ENCODE results near the gene GTPBP2. TPM values are rescaled to one million over a fixed set of nuclear protein-coding genes. Genes with fewer than 3 reads are reported as not detected.

GTPBP2 gene
- total RNA-seq, 1 experiment from 2014 or later, result 76.4 TPM

- POLR2A ChIA-PET, result no interaction called here
- H3K36me3 Mint-ChIP-seq, result peaks cover 61% of the 10 kb centered on the region
These were observed 4.2 kb downstream of the GTPBP2 start for GRCh38 chr6:43624786-43625288.

GRCh38 chr6:43623880-43624785 is 4.9 kb downstream of the GTPBP2 start:
- no peak overlapping the region for H3K27ac Mint-ChIP-seq
- ATAC-seq, result no peak
- no peak overlapping the region for H3K4me3 Mint-ChIP-seq
- DNase-seq (ENCODE audit: low spot score), result no peak
- H3K9me3 Mint-ChIP-seq, result no peaks in the 10 kb centered on the region
- peaks cover 61% of the 10 kb centered on the region for H3K36me3 Mint-ChIP-seq
- POLR2A ChIA-PET, result no interaction called here
- CTCF ChIA-PET, result no interaction called here
- peaks cover 8% of the 10 kb centered on the region for H3K4me1 Mint-ChIP-seq
- no peaks in the 10 kb centered on the region for H3K27me3 Mint-ChIP-seq (ENCODE audit: low read depth)
- no peak for TF ChIP-seq SMAD4 (CRISPR knock-in tag; IDR thresholded peaks at IDR 0.05)
- no peak for TF ChIP-seq FOXP4 (CRISPR knock-in tag; IDR thresholded peaks at IDR 0.05)
- no peak for TF ChIP-seq ZSCAN18 (CRISPR knock-in tag; IDR thresholded peaks at IDR 0.05)
- no peak for TF ChIP-seq CDX4 (CRISPR knock-in tag; IDR thresholded peaks at IDR 0.05; ENCODE audit: borderline replicate concordance)
- TF ChIP-seq ZNF138 (CRISPR knock-in tag; conservative IDR thresholded peaks at IDR 0.05), result no peak
- no peak for TF ChIP-seq FOXK1 (CRISPR knock-in tag; IDR thresholded peaks at IDR 0.05)
- no peak for TF ChIP-seq ATF1 (CRISPR knock-in tag; IDR thresholded peaks at IDR 0.05)
- no peak for TF ChIP-seq JUN (CRISPR knock-in tag; IDR thresholded peaks at IDR 0.05)
- no peak for TF ChIP-seq ETV6 (CRISPR knock-in tag; IDR thresholded peaks at IDR 0.05)
- TF ChIP-seq ZNF281 (CRISPR knock-in tag; IDR thresholded peaks at IDR 0.05), result no peak
- no peak for TF ChIP-seq USF2 (CRISPR knock-in tag; IDR thresholded peaks at IDR 0.05)
- no peak for TF ChIP-seq ERG (CRISPR knock-in tag; IDR thresholded peaks at IDR 0.05)

More at GRCh38 chr6:43624786-43625288, 4.2 kb downstream of the GTPBP2 start:
- Mint-ChIP-seq H3K4me3 (no peak overlapping the region), H3K9me3 (no peaks in the 10 kb centered on the region), H3K27ac (no peak overlapping the region), H3K4me1 (peaks cover 8% of the 10 kb centered on the region), H3K27me3 (ENCODE audit: low read depth) (no peaks in the 10 kb centered on the region)
- ATAC-seq (no peak), DNase-seq (ENCODE audit: low spot score) (no peak)
- TF ChIP-seq USF1 (CRISPR knock-in tag; IDR thresholded peaks at IDR 0.05) (no peak), MLX (CRISPR knock-in tag; IDR thresholded peaks at IDR 0.05) (no peak), ERG (CRISPR knock-in tag; IDR thresholded peaks at IDR 0.05) (no peak)
- CTCF ChIA-PET, result interaction anchor here (1.0 kb wide), 1 partner anchor 43 kb away, joined by 3 read pairs; no protein-coding TSS in a partner anchor
